Loucy (cell line): ENCODE results near the gene PPP1R14C.

Experiments used
- H2AFZ ChIP-seq: fragments of 200-600 bp; sonication (generic); 2 replicates; pipeline ENCODE4 v1.6.0; 2016; ENCODE audit warnings: antibody characterized with exemption, mild to moderate bottlenecking, low read length, moderate library complexity
- H3F3A ChIP-seq: fragments of 200-600 bp; 2 replicates; pipeline ENCODE4 v1.6.0; 2016; ENCODE audit warnings: antibody characterized with exemption, low read depth, mild to moderate bottlenecking
- H3K27me3 ChIP-seq: fragments of 200-600 bp; sonication (generic); 2 replicates; pipeline ENCODE4 v1.6.1; 2014; ENCODE audit warnings: low read length, mild to moderate bottlenecking; ENCODE audit not compliant: insufficient read depth, poor library complexity, severe bottlenecking
- H3K36me3 ChIP-seq: fragments of 200-600 bp; sonication (generic); 2 replicates; pipeline ENCODE4 v1.6.1; 2016; ENCODE audit warnings: low read length; ENCODE audit not compliant: insufficient read depth
- H3K4me1 ChIP-seq: fragments of 200-600 bp; sonication (generic); 2 replicates; pipeline ENCODE4 v1.5.1; 2014; ENCODE audit warnings: low read length, mild to moderate bottlenecking; ENCODE audit not compliant: insufficient read depth, poor library complexity, severe bottlenecking
- H3K4me2 ChIP-seq: fragments of 200-600 bp; sonication (generic); 2 replicates; pipeline ENCODE4 v1.6.0; 2014; ENCODE audit warnings: antibody characterized with exemption, low read length, low read depth, mild to moderate bottlenecking; ENCODE audit not compliant: poor library complexity, severe bottlenecking
- H3K4me3 ChIP-seq: fragments of 200-600 bp; sonication (generic); 2 replicates; pipeline ENCODE4 v1.5.1; 2014; ENCODE audit warnings: low read length, mild to moderate bottlenecking, mixed read lengths; ENCODE audit not compliant: poor library complexity, severe bottlenecking
- H3K79me2 ChIP-seq: fragments of 200-600 bp; sonication (generic); 2 replicates; pipeline ENCODE4 v1.6.1; 2014; ENCODE audit warnings: low read length; ENCODE audit not compliant: insufficient read depth
- H3K9ac ChIP-seq: fragments of 200-600 bp; sonication (generic); 2 replicates; pipeline ENCODE4 v1.6.0; 2014; ENCODE audit warnings: mild to moderate bottlenecking, low read depth, low read length, moderate library complexity; ENCODE audit not compliant: poor library complexity, severe bottlenecking
- H3K9me2 ChIP-seq: fragments of 200-600 bp; sonication (generic); replicated peaks from 2 replicates; pipeline ENCODE4 v1.6.1; 2016; ENCODE audit warnings: low read depth, low read length, mixed read lengths
- H3K9me3 ChIP-seq: fragments of 200-600 bp; sonication (generic); 2 replicates; pipeline ENCODE4 v1.6.1; 2014; ENCODE audit warnings: mild to moderate bottlenecking, antibody characterized with exemption, low read length, low read depth; ENCODE audit not compliant: insufficient read depth
- H4K20me1 ChIP-seq: fragments of 200-600 bp; sonication (generic); 2 replicates; pipeline ENCODE4 v1.6.0; 2014; ENCODE audit warnings: antibody characterized with exemption, low read length, mild to moderate bottlenecking; ENCODE audit not compliant: insufficient read depth, poor library complexity, severe bottlenecking
- CTCF ChIP-seq: fragments of 200-600 bp; sonication (generic); conservative IDR thresholded peaks from 2 replicates; pipeline ENCODE4 v1.5.1; 2014; ENCODE audit warnings: mild to moderate bottlenecking, antibody characterized with exemption, low read length
- EZH2phosphoT487 ChIP-seq: fragments of 200-600 bp; IDR thresholded peaks from 2 replicates; pipeline ENCODE4 v1.6.1; 2018; ENCODE audit warnings: antibody characterized with exemption, mild to moderate bottlenecking, moderate library complexity, borderline replicate concordance

Gene PPP1R14C

GRCh38 chr6:150208611-150209352 is 65.9 kb downstream of the PPP1R14C start:
- no peak overlapping the region for H3K9ac ChIP-seq
- no peaks in the 10 kb centered on the region for H3F3A ChIP-seq
- H3K4me1 ChIP-seq: peaks cover 10% of the 10 kb centered on the region
- no peak overlapping the region for H3K4me2 ChIP-seq
- no peak for TF ChIP-seq EZH2phosphoT487
- TF ChIP-seq CTCF: no peak
- H3K36me3 ChIP-seq: no peaks in the 10 kb centered on the region
- H4K20me1 ChIP-seq: no peaks in the 10 kb centered on the region
- no peak overlapping the region for H2AFZ ChIP-seq
- H3K79me2 ChIP-seq: no peaks in the 10 kb centered on the region
- H3K4me3 ChIP-seq: no peak overlapping the region
- H3K9me2 ChIP-seq: no peaks in the 10 kb centered on the region
- H3K27me3 ChIP-seq: no peaks in the 10 kb centered on the region
- no peaks in the 10 kb centered on the region for H3K9me3 ChIP-seq

DNA sequence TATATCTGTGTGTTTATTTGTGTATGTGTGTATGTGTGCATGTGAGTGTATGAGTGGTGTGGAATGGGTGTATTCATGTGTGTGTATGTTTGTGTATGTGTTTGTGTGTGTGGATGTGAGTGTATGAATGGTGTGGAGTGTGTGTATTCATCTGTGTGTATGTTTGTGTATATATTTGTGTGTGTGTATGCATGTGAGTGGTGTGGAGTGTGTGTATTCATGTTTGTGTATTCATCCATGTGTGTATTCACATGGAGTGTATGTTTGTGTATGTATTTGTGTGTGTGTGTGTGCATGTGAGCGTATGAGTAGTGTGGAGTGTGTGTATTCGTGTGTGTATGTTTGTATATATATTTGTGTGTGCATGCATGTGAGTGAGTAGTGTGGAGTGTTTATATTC is 66.6 kb downstream of the PPP1R14C start:
- Histone ChIP-seq H3K36me3 (no peaks in the 10 kb centered on the region), H3K4me3 (no peak overlapping the region), H3K4me2 (no peak overlapping the region), H3K27me3 (no peaks in the 10 kb centered on the region), H3K79me2 (no peaks in the 10 kb centered on the region), H3K9me2 (no peaks in the 10 kb centered on the region), H2AFZ (no peak overlapping the region), H4K20me1 (no peaks in the 10 kb centered on the region), H3K4me1 (peaks cover 10% of the 10 kb centered on the region), H3F3A (no peaks in the 10 kb centered on the region), H3K9ac (no peak overlapping the region), H3K9me3 (no peaks in the 10 kb centered on the region)
- TF ChIP-seq CTCF (no peak), EZH2phosphoT487 (no peak)

DNA sequence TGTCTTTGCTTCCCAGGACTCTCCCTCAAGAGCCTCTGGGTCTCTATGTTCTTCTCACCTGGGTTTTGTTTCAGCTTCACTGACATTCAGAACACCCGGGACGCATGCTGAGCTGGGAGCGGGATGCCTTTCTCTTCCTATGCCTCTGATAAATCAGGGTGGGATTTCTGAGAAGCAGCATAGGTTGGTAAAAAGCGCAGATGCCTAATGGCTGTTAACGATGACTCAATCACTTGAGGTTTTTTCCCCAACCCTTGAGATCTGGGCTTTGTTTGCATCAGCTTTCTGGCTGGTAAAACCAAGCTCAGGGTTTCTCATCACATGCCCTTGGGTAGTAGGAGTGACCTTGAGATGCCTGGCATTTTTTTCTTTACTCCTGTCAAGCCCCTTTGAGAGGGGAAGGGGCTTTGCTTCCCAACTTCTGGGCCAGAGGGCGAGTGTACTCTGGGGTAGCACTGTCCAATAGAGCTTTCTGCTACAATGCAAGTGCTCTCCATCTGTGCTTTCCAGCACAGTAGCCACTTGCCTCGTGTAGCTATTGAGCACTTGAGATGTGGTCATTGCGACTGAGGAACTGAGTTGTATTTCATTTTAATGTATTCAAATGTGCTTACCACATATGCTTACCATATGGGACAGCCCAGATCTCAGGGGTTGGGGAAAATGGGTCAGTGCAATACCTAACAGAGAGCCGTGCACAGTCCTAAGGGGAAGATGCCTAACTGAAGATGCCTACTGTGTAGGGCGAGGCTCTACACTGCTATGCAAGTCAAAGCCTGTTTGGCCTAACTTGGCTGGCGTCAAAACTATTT is 69.1 kb downstream of the PPP1R14C start:
- H3K4me3 ChIP-seq: no peak overlapping the region
- H3K79me2 ChIP-seq: no peaks in the 10 kb centered on the region
- no peaks in the 10 kb centered on the region for H3K36me3 ChIP-seq
- H3F3A ChIP-seq: no peaks in the 10 kb centered on the region
- TF ChIP-seq CTCF: no peak
- no peak for TF ChIP-seq EZH2phosphoT487
- no peaks in the 10 kb centered on the region for H4K20me1 ChIP-seq
- no peak overlapping the region for H2AFZ ChIP-seq
- H3K9ac ChIP-seq: no peak overlapping the region
- no peaks in the 10 kb centered on the region for H3K9me3 ChIP-seq
- no peaks in the 10 kb centered on the region for H3K27me3 ChIP-seq
- H3K9me2 ChIP-seq: no peaks in the 10 kb centered on the region
- H3K4me2 ChIP-seq: no peak overlapping the region
- peaks cover 2% of the 10 kb centered on the region for H3K4me1 ChIP-seq
